Activated T-helper 1 cell treated with anti-CD3 and anti-CD28 coated beads, Interleukin-12 subunit alpha, Interleukin-12 subunit beta, Interleukin-2, Interleukin-4 antibody, amounts not matched to agents 30 ng/mL and 10 ng/mL and 1 ng/mL, durations not matched to agents 14 hours and 24 hours and 36 hours (primary cell): Measurements from ENCODE around the gene C10orf105. TPM values are rescaled to one million over a fixed set of nuclear protein-coding genes. Genes with fewer than 3 reads are reported as not detected.
A peak's percentile ranks its signal among the peaks of the same experiment; 100 is the strongest.

Source experiments
- DNase-seq: peaks from one replicate; pipeline ENCODE4 v3.0.0; 2021; ENCODE audit warnings: low spot score
- H3K27ac Mint-ChIP-seq: one replicate; pipeline ENCODE4 v1.8.0; 2021; ENCODE audit warnings: mild to moderate bottlenecking, mixed read lengths
- H3K27me3 Mint-ChIP-seq: one replicate; pipeline ENCODE4 v1.8.0; 2022; ENCODE audit warnings: mild to moderate bottlenecking, moderate library complexity, mixed read lengths; ENCODE audit not compliant: insufficient read depth
- H3K36me3 Mint-ChIP-seq: one replicate; pipeline ENCODE4 v1.8.0; 2021; ENCODE audit warnings: low read depth, mixed read lengths
- H3K4me1 Mint-ChIP-seq: one replicate; pipeline ENCODE4 v1.8.0; 2021; ENCODE audit warnings: low read depth, mixed read lengths
- H3K4me3 Mint-ChIP-seq: one replicate; pipeline ENCODE4 v1.8.0; 2021; ENCODE audit warnings: mild to moderate bottlenecking, moderate library complexity, mixed read lengths
- H3K9me3 Mint-ChIP-seq: one replicate; pipeline ENCODE4 v1.8.0; 2021; ENCODE audit warnings: mixed read lengths
- intact Hi-C: fragments of 100-400 bp; cut with micrococcal nuclease; formaldehyde crosslinking; loops from one replicate; pipeline ENCODE4 v1.15.1; 2024
- total RNA-seq: library from RNA; stranded (reverse); gene quantifications from 2 replicates; pipeline ENCODE4 v1.2.3, GENCODE V29; 2022

Gene C10orf105
- total RNA-seq, 1 donor from 2014 or later = 0.18 TPM

GRCh38 chr10:71679425-71679824 is 40.2 kb downstream of the C10orf105 start:
- no peak for DNase-seq
- Mint-ChIP-seq H3K27ac (no peak overlapping the region), H3K36me3 (no peaks in the 10 kb centered on the region), H3K9me3 (no peaks in the 10 kb centered on the region), H3K4me3 (no peak overlapping the region), H3K4me1 (no peaks in the 10 kb centered on the region), H3K27me3 (peaks cover 12% of the 10 kb centered on the region)
- intact Hi-C loops = no loop called here

GRCh38 chr10:71678057-71678805 is 41.3 kb downstream of the C10orf105 start:
- DNase-seq = no peak
- no peaks in the 10 kb centered on the region for H3K9me3 Mint-ChIP-seq
- no peak overlapping the region for H3K27ac Mint-ChIP-seq
- no peaks in the 10 kb centered on the region for H3K36me3 Mint-ChIP-seq
- intact Hi-C loops = no loop called here
- H3K27me3 Mint-ChIP-seq = peaks cover 12% of the 10 kb centered on the region
- H3K4me1 Mint-ChIP-seq = no peaks in the 10 kb centered on the region
- H3K4me3 Mint-ChIP-seq = no peak overlapping the region

GRCh38 chr10:71677261-71677660 is 42.3 kb downstream of the C10orf105 start:
- H3K4me3 Mint-ChIP-seq = no peak overlapping the region
- no peaks in the 10 kb centered on the region for H3K36me3 Mint-ChIP-seq
- H3K9me3 Mint-ChIP-seq = no peaks in the 10 kb centered on the region
- no peaks in the 10 kb centered on the region for H3K4me1 Mint-ChIP-seq
- no peak overlapping the region for H3K27ac Mint-ChIP-seq
- no peak for DNase-seq
- H3K27me3 Mint-ChIP-seq = peaks cover 12% of the 10 kb centered on the region
- intact Hi-C loops = no loop called here

GRCh38 chr10:71675295-71675970 is 44.1 kb downstream of the C10orf105 start:
- no peaks in the 10 kb centered on the region for H3K36me3 Mint-ChIP-seq
- no peaks in the 10 kb centered on the region for H3K4me1 Mint-ChIP-seq
- H3K27me3 Mint-ChIP-seq = peaks cover 10% of the 10 kb centered on the region
- no peak overlapping the region for H3K27ac Mint-ChIP-seq
- H3K4me3 Mint-ChIP-seq = no peak overlapping the region
- intact Hi-C loops = no loop called here
- no peaks in the 10 kb centered on the region for H3K9me3 Mint-ChIP-seq
- no peak for DNase-seq

- Mint-ChIP-seq H3K4me3 (no peak overlapping the region), H3K9me3 (no peaks in the 10 kb centered on the region), H3K27me3 (peaks cover 2% of the 10 kb centered on the region), H3K27ac (no peak overlapping the region), H3K36me3 (no peaks in the 10 kb centered on the region), H3K4me1 (peaks cover 5% of the 10 kb centered on the region)
- intact Hi-C loops = no loop called here
- no peak for DNase-seq
These were observed 47.3 kb downstream of the C10orf105 start for GRCh38 chr10:71671994-71672946.

- Mint-ChIP-seq H3K4me1 (peaks cover 7% of the 10 kb centered on the region), H3K4me3 (no peak overlapping the region), H3K27ac (peak overlapping the region; percentile 16), H3K9me3 (no peaks in the 10 kb centered on the region), H3K36me3 (no peaks in the 10 kb centered on the region), H3K27me3 (peaks cover 6% of the 10 kb centered on the region)
- intact Hi-C loops = no loop called here
- no peak for DNase-seq
These were observed 52.2 kb downstream of the C10orf105 start for GRCh38 chr10:71667387-71667752.

GRCh38 chr10:71666639-71667386 is 52.8 kb downstream of the C10orf105 start:
- DNase-seq = no peak
- Mint-ChIP-seq H3K27me3 (peaks cover 6% of the 10 kb centered on the region), H3K36me3 (no peaks in the 10 kb centered on the region), H3K9me3 (no peaks in the 10 kb centered on the region), H3K4me3 (no peak overlapping the region), H3K4me1 (peaks cover 7% of the 10 kb centered on the region), H3K27ac (no peak overlapping the region)
- intact Hi-C loops = no loop called here

- no peak overlapping the region for H3K4me3 Mint-ChIP-seq
- no peak for DNase-seq
- no peak overlapping the region for H3K27ac Mint-ChIP-seq
- H3K4me1 Mint-ChIP-seq = peaks cover 7% of the 10 kb centered on the region
- H3K9me3 Mint-ChIP-seq = no peaks in the 10 kb centered on the region
- intact Hi-C loops = no loop called here
- H3K27me3 Mint-ChIP-seq = peaks cover 4% of the 10 kb centered on the region
- H3K36me3 Mint-ChIP-seq = no peaks in the 10 kb centered on the region
These were observed 54.1 kb downstream of the C10orf105 start for GRCh38 chr10:71665456-71665855.

- H3K27ac Mint-ChIP-seq = no peak overlapping the region
- no peaks in the 10 kb centered on the region for H3K9me3 Mint-ChIP-seq
- H3K4me3 Mint-ChIP-seq = no peak overlapping the region
- peaks cover 4% of the 10 kb centered on the region for H3K27me3 Mint-ChIP-seq
- no peaks in the 10 kb centered on the region for H3K36me3 Mint-ChIP-seq
- peaks cover 7% of the 10 kb centered on the region for H3K4me1 Mint-ChIP-seq
- intact Hi-C loops = no loop called here
- DNase-seq = no peak
These were observed 55.0 kb downstream of the C10orf105 start for GRCh38 chr10:71664585-71664984.

- H3K9me3 Mint-ChIP-seq = no peaks in the 10 kb centered on the region
- H3K36me3 Mint-ChIP-seq = no peaks in the 10 kb centered on the region
- H3K27ac Mint-ChIP-seq = peak overlapping the region; percentile 7
- H3K4me3 Mint-ChIP-seq = no peak overlapping the region
- no peak for DNase-seq
- intact Hi-C loops = no loop called here
- peaks cover 4% of the 10 kb centered on the region for H3K27me3 Mint-ChIP-seq
- peaks cover 7% of the 10 kb centered on the region for H3K4me1 Mint-ChIP-seq
These were observed 56.3 kb downstream of the C10orf105 start for GRCh38 chr10:71663311-71663710.

- Mint-ChIP-seq H3K27ac (no peak overlapping the region), H3K4me3 (no peak overlapping the region), H3K4me1 (no peaks in the 10 kb centered on the region), H3K36me3 (no peaks in the 10 kb centered on the region), H3K9me3 (no peaks in the 10 kb centered on the region), H3K27me3 (peaks cover 3% of the 10 kb centered on the region)
- DNase-seq = no peak
- intact Hi-C loops = no loop called here
These were observed 57.7 kb downstream of the C10orf105 start for GRCh38 chr10:71661779-71662336.
